HEK293 (cell line): ENCODE results near the gene RPP38.

Source experiments
- CTCF ChIA-PET: fragments of 350-600 bp; formaldehyde crosslinking; extraction: SDS; loops from one replicate; lab custom pipeline; 2021; ENCODE audit warnings: antibody characterized with exemption; lab: Yijun Ruan, JAX
- POLR2A ChIA-PET: fragments of 300-600 bp; formaldehyde crosslinking; extraction: SDS; loops from one replicate; lab custom pipeline; 2020; ENCODE audit warnings: antibody characterized with exemption, inconsistent platforms; lab: Yijun Ruan, JAX
- H3K27ac ChIP-seq: fragments of 200-500 bp; sonication (Bioruptor generic); 2 replicates; pipeline ENCODE4 v1.5.1; 2014; ENCODE audit warnings: low read depth, low read length, control low read depth, inconsistent platforms; ENCODE audit errors: extremely low read depth
- H3K36me3 ChIP-seq, 2 experiments: fragments of 200-500 bp in 1 of 2; sonication (Bioruptor generic) in 1 of 2; 1 replicate in 1 of 2; 2 replicates in 1 of 2; pipeline ENCODE4 v1.5.1; 2014 to 2017; ENCODE audit warnings: inconsistent platforms in 2 of 2, low read length in 2 of 2; ENCODE audit not compliant: control insufficient read depth in 2 of 2, insufficient read depth in 1 of 2
- H3K4me1 ChIP-seq: fragments of 200-500 bp; sonication (Bioruptor generic); 2 replicates; pipeline ENCODE4 v1.5.1; 2014; ENCODE audit warnings: mild to moderate bottlenecking, low read length, inconsistent platforms; ENCODE audit not compliant: control insufficient read depth, insufficient read depth
- H3K4me3 ChIP-seq: 2 replicates; pipeline ENCODE4 v1.5.1; 2011; ENCODE audit warnings: low read depth, mild to moderate bottlenecking, control low read depth, low read length, moderate library complexity
- H3K9me3 ChIP-seq: fragments of 200-500 bp; sonication (Bioruptor generic); 2 replicates; pipeline ENCODE4 v1.5.1; 2014; ENCODE audit warnings: low read depth, low read length, inconsistent platforms; ENCODE audit not compliant: control insufficient read depth, insufficient read depth
- BCL11A ChIP-seq: fragments of 450-650 bp; formaldehyde crosslinking; IDR thresholded peaks from 2 replicates; pipeline ENCODE4 v1.5.1; 2016; ENCODE audit warnings: low read depth, missing biosample characterization, missing genetic modification characterization
- BCL11B ChIP-seq: fragments of 450-650 bp; formaldehyde crosslinking; IDR thresholded peaks from 2 replicates; pipeline ENCODE4 v1.5.1; 2016; ENCODE audit warnings: low read depth, missing biosample characterization, missing genetic modification characterization
- HOXC10 ChIP-seq: sonication (generic); formaldehyde crosslinking; IDR thresholded peaks from 2 replicates; pipeline ENCODE4 v1.8.1; 2023; ENCODE audit warnings: mild to moderate bottlenecking, missing genetic modification reagents
- INSM2 ChIP-seq: fragments of 450-650 bp; formaldehyde crosslinking; IDR thresholded peaks from 2 replicates; pipeline ENCODE4 v1.5.1; 2016; ENCODE audit warnings: missing biosample characterization, missing genetic modification characterization
- MEIS1 ChIP-seq: sonication (generic); formaldehyde crosslinking; IDR thresholded peaks from 2 replicates; pipeline ENCODE4 v1.8.1; 2022; ENCODE audit warnings: missing genetic modification reagents, mild to moderate bottlenecking, borderline replicate concordance
- REPIN1 ChIP-seq: fragments of 450-650 bp; formaldehyde crosslinking; IDR thresholded peaks from 2 replicates; pipeline ENCODE4 v1.5.1; 2017; ENCODE audit warnings: missing biosample characterization, missing genetic modification characterization, low read depth
- ZBTB20 ChIP-seq: fragments of 450-650 bp; formaldehyde crosslinking; IDR thresholded peaks from 2 replicates; pipeline ENCODE4 v1.5.1; 2016; ENCODE audit warnings: missing biosample characterization, missing genetic modification characterization
- ZBTB8A ChIP-seq: fragments of 450-650 bp; formaldehyde crosslinking; IDR thresholded peaks from 2 replicates; pipeline ENCODE4 v1.5.1; 2016; ENCODE audit warnings: missing biosample characterization, missing genetic modification characterization
- ZFP37 ChIP-seq: fragments of 450-650 bp; formaldehyde crosslinking; IDR thresholded peaks from 2 replicates; pipeline ENCODE4 v1.5.1; 2016; ENCODE audit warnings: missing biosample characterization, missing genetic modification characterization
- ZIC2 ChIP-seq: fragments of 450-650 bp; formaldehyde crosslinking; IDR thresholded peaks from 2 replicates; pipeline ENCODE4 v1.5.1; 2016; ENCODE audit warnings: missing biosample characterization, missing genetic modification characterization
- ZNF175 ChIP-seq: fragments of 450-650 bp; formaldehyde crosslinking; IDR thresholded peaks from 2 replicates; pipeline ENCODE4 v1.5.1; 2016; ENCODE audit warnings: missing biosample characterization, missing genetic modification characterization
- ZNF239 ChIP-seq: fragments of 450-650 bp; formaldehyde crosslinking; IDR thresholded peaks from 2 replicates; pipeline ENCODE4 v1.5.1; 2016; ENCODE audit warnings: missing biosample characterization, missing genetic modification characterization
- ZNF280C ChIP-seq: fragments of 450-650 bp; formaldehyde crosslinking; IDR thresholded peaks from 2 replicates; pipeline ENCODE4 v1.5.1; 2016; ENCODE audit warnings: missing biosample characterization, missing genetic modification characterization
- ZNF341 ChIP-seq: fragments of 450-650 bp; formaldehyde crosslinking; IDR thresholded peaks from 2 replicates; pipeline ENCODE4; 2016; ENCODE audit warnings: low read depth, missing biosample characterization, missing genetic modification characterization
- ZNF350 ChIP-seq: fragments of 450-650 bp; formaldehyde crosslinking; IDR thresholded peaks from 2 replicates; pipeline ENCODE4 v1.5.0; 2017; ENCODE audit warnings: missing biosample characterization, mild to moderate bottlenecking, missing genetic modification characterization
- ZNF571 ChIP-seq: fragments of 450-650 bp; formaldehyde crosslinking; IDR thresholded peaks from 2 replicates; pipeline ENCODE4 v1.5.0; 2017; ENCODE audit warnings: missing biosample characterization, missing genetic modification characterization
- ZNF600 ChIP-seq: fragments of 450-650 bp; formaldehyde crosslinking; IDR thresholded peaks from 2 replicates; pipeline ENCODE4 v1.5.1; 2016; ENCODE audit warnings: missing biosample characterization, missing genetic modification characterization
- ZNF664 ChIP-seq: fragments of 450-650 bp; formaldehyde crosslinking; IDR thresholded peaks from 2 replicates; pipeline ENCODE4 v1.5.1; 2016; ENCODE audit warnings: missing biosample characterization, missing genetic modification characterization
- TF ChIP-seq, protein P1 (sequence below): fragments of 450-650 bp; formaldehyde crosslinking; IDR thresholded peaks from 2 replicates; pipeline ENCODE4 v1.5.1; 2016; ENCODE audit warnings: missing biosample characterization, missing genetic modification characterization
- TF ChIP-seq, protein P2 (sequence below): fragments of 450-650 bp; formaldehyde crosslinking; IDR thresholded peaks from 2 replicates; pipeline ENCODE4 v1.5.1; 2016; ENCODE audit warnings: missing biosample characterization, missing genetic modification characterization, borderline replicate concordance

The RPP38 gene

GRCh38 chr10:15099886-15100285 lies 2.7 kb downstream of the RPP38 start (continued):
- TF ChIP-seq ZNF280C (no peak), ZBTB8A (peak; percentile 36), ZNF571 (no peak), ZNF341 (tag by site-specific recombination) (no peak), REPIN1 (no peak), BCL11B (tag by site-specific recombination) (0 out of 2 replicates have a peak, but pooled peaks have one; percentile 29), ZIC2 (tag by site-specific recombination) (no peak), INSM2 (tag by site-specific recombination) (no peak)
- TF ChIP-seq, protein P1, sequence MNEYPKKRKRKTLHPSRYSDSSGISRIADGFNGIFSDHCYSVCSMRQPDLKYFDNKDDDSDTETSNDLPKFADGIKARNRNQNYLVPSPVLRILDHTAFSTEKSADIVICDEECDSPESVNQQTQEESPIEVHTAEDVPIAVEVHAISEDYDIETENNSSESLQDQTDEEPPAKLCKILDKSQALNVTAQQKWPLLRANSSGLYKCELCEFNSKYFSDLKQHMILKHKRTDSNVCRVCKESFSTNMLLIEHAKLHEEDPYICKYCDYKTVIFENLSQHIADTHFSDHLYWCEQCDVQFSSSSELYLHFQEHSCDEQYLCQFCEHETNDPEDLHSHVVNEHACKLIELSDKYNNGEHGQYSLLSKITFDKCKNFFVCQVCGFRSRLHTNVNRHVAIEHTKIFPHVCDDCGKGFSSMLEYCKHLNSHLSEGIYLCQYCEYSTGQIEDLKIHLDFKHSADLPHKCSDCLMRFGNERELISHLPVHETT (tag by site-specific recombination), result no peak

GRCh38 chr10:15103513-15103912 lies 6.4 kb downstream of the RPP38 start:
- no peaks in the 10 kb centered on the region for H3K9me3 ChIP-seq
- H3K4me3 ChIP-seq, result no peak overlapping the region
- peaks cover 39 to 72% of the 10 kb centered on the region in 2 experiments for H3K36me3 ChIP-seq
- CTCF ChIA-PET, result interaction anchor here (0.6 to 1.1 kb wide), 3 partner anchors 48 to 132 kb away, joined by 3 to 4 read pairs (median 3); no protein-coding TSS in a partner anchor
- H3K27ac ChIP-seq, result no peak overlapping the region
- no peak for TF ChIP-seq MEIS1 (CRISPR knock-in tag)
- no peak for TF ChIP-seq HOXC10 (CRISPR knock-in tag)
- TF ChIP-seq, protein P2, sequence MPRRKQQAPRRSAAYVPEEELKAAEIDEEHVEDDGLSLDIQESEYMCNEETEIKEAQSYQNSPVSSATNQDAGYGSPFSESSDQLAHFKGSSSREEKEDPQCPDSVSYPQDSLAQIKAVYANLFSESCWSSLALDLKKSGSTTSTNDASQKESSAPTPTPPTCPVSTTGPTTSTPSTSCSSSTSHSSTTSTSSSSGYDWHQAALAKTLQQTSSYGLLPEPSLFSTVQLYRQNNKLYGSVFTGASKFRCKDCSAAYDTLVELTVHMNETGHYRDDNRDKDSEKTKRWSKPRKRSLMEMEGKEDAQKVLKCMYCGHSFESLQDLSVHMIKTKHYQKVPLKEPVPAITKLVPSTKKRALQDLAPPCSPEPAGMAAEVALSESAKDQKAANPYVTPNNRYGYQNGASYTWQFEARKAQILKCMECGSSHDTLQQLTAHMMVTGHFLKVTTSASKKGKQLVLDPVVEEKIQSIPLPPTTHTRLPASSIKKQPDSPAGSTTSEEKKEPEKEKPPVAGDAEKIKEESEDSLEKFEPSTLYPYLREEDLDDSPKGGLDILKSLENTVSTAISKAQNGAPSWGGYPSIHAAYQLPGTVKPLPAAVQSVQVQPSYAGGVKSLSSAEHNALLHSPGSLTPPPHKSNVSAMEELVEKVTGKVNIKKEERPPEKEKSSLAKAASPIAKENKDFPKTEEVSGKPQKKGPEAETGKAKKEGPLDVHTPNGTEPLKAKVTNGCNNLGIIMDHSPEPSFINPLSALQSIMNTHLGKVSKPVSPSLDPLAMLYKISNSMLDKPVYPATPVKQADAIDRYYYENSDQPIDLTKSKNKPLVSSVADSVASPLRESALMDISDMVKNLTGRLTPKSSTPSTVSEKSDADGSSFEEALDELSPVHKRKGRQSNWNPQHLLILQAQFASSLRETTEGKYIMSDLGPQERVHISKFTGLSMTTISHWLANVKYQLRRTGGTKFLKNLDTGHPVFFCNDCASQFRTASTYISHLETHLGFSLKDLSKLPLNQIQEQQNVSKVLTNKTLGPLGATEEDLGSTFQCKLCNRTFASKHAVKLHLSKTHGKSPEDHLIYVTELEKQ (tag by site-specific recombination), result no peak
- no peak for TF ChIP-seq ZNF350
- no peak for TF ChIP-seq ZFP37
- no peak for TF ChIP-seq ZBTB20 (tag by site-specific recombination)
- TF ChIP-seq BCL11A (tag by site-specific recombination), result no peak
- TF ChIP-seq ZNF175 (tag by site-specific recombination), result no peak
- TF ChIP-seq ZNF600, result no peak
- TF ChIP-seq ZNF239 (tag by site-specific recombination), result no peak
- no peak for TF ChIP-seq ZNF664 (tag by site-specific recombination)
- POLR2A ChIA-PET, result interaction anchor here (0.9 kb wide), 1 partner anchor 65 kb away, joined by 3 read pairs; the partner anchor contains the start of gene NMT2
- H3K4me1 ChIP-seq, result peaks cover 8% of the 10 kb centered on the region
